ENCODE measurements around the gene ZNF879.

Gene ZNF879

GRCh38 chr5:179044765-179045164, 21.2 kb downstream of the ZNF879 start:
- no peaks in the 10 kb centered on the region for H3K27me3 ChIP-seq (ENCODE audit: insufficient read depth, low read length, poor library complexity, severe bottlenecking)
- H3K4me2 ChIP-seq (ENCODE audit: low read depth, low read length, poor library complexity, severe bottlenecking): no peak overlapping the region
- H4K20me1 ChIP-seq (ENCODE audit: insufficient read depth, low read length, poor library complexity, severe bottlenecking): no peaks in the 10 kb centered on the region
- H2AFZ ChIP-seq (ENCODE audit: low read length): no peak overlapping the region
- no peaks in the 10 kb centered on the region for H3F3A ChIP-seq (ENCODE audit: low read depth)
- H3K9me3 ChIP-seq (ENCODE audit: insufficient read depth, low read depth, low read length): no peaks in the 10 kb centered on the region
- no peaks in the 10 kb centered on the region for H3K9me2 ChIP-seq (replicated peaks; ENCODE audit: low read depth, low read length)
- H3K4me3 ChIP-seq (ENCODE audit: low read length, poor library complexity, severe bottlenecking): no peak overlapping the region
- no peaks in the 10 kb centered on the region for H3K36me3 ChIP-seq (ENCODE audit: insufficient read depth, low read length)
- TF ChIP-seq CTCF (conservative IDR thresholded peaks at IDR 0.05; ENCODE audit: low read length) (no peak), EZH2phosphoT487 (IDR thresholded peaks at IDR 0.05; ENCODE audit: borderline replicate concordance) (no peak)
- no peaks in the 10 kb centered on the region for H3K79me2 ChIP-seq (ENCODE audit: insufficient read depth, low read length)
- H3K4me1 ChIP-seq (ENCODE audit: insufficient read depth, low read length, poor library complexity, severe bottlenecking): no peaks in the 10 kb centered on the region
- H3K9ac ChIP-seq (ENCODE audit: low read depth, low read length, poor library complexity, severe bottlenecking): no peak overlapping the region

GRCh38 chr5:179051784-179052183, 28.2 kb downstream of the ZNF879 start:
- no peaks in the 10 kb centered on the region for H3K36me3 ChIP-seq (ENCODE audit: insufficient read depth, low read length)
- H2AFZ ChIP-seq (ENCODE audit: low read length): no peak overlapping the region
- no peaks in the 10 kb centered on the region for H4K20me1 ChIP-seq (ENCODE audit: insufficient read depth, low read length, poor library complexity, severe bottlenecking)
- TF ChIP-seq EZH2phosphoT487 (IDR thresholded peaks at IDR 0.05; ENCODE audit: borderline replicate concordance) (no peak), CTCF (conservative IDR thresholded peaks at IDR 0.05; ENCODE audit: low read length) (no peak)
- no peaks in the 10 kb centered on the region for H3K9me3 ChIP-seq (ENCODE audit: insufficient read depth, low read depth, low read length)
- no peaks in the 10 kb centered on the region for H3K4me1 ChIP-seq (ENCODE audit: insufficient read depth, low read length, poor library complexity, severe bottlenecking)
- H3K4me2 ChIP-seq (ENCODE audit: low read depth, low read length, poor library complexity, severe bottlenecking): no peak overlapping the region
- no peaks in the 10 kb centered on the region for H3K27me3 ChIP-seq (ENCODE audit: insufficient read depth, low read length, poor library complexity, severe bottlenecking)
- no peak overlapping the region for H3K9ac ChIP-seq (ENCODE audit: low read depth, low read length, poor library complexity, severe bottlenecking)
- H3K79me2 ChIP-seq (ENCODE audit: insufficient read depth, low read length): no peaks in the 10 kb centered on the region
- no peaks in the 10 kb centered on the region for H3K9me2 ChIP-seq (replicated peaks; ENCODE audit: low read depth, low read length)
- no peak overlapping the region for H3K4me3 ChIP-seq (ENCODE audit: low read length, poor library complexity, severe bottlenecking)
- no peaks in the 10 kb centered on the region for H3F3A ChIP-seq (ENCODE audit: low read depth)

GRCh38 chr5:179054036-179054785, 30.6 kb downstream of the ZNF879 start:
- no peaks in the 10 kb centered on the region for H3K4me1 ChIP-seq (ENCODE audit: insufficient read depth, low read length, poor library complexity, severe bottlenecking)
- no peaks in the 10 kb centered on the region for H3F3A ChIP-seq (ENCODE audit: low read depth)
- TF ChIP-seq EZH2phosphoT487 (IDR thresholded peaks at IDR 0.05; ENCODE audit: borderline replicate concordance): no peak
- no peak for TF ChIP-seq CTCF (conservative IDR thresholded peaks at IDR 0.05; ENCODE audit: low read length)
- no peak overlapping the region for H3K9ac ChIP-seq (ENCODE audit: low read depth, low read length, poor library complexity, severe bottlenecking)
- H4K20me1 ChIP-seq (ENCODE audit: insufficient read depth, low read length, poor library complexity, severe bottlenecking): no peaks in the 10 kb centered on the region
- no peaks in the 10 kb centered on the region for H3K9me3 ChIP-seq (ENCODE audit: insufficient read depth, low read depth, low read length)
- no peaks in the 10 kb centered on the region for H3K79me2 ChIP-seq (ENCODE audit: insufficient read depth, low read length)
- H3K9me2 ChIP-seq (replicated peaks; ENCODE audit: low read depth, low read length): no peaks in the 10 kb centered on the region
- H3K4me2 ChIP-seq (ENCODE audit: low read depth, low read length, poor library complexity, severe bottlenecking): no peak overlapping the region
- no peak overlapping the region for H3K4me3 ChIP-seq (ENCODE audit: low read length, poor library complexity, severe bottlenecking)
- H3K36me3 ChIP-seq (ENCODE audit: insufficient read depth, low read length): no peaks in the 10 kb centered on the region
- no peak overlapping the region for H2AFZ ChIP-seq (ENCODE audit: low read length)
- H3K27me3 ChIP-seq (ENCODE audit: insufficient read depth, low read length, poor library complexity, severe bottlenecking): no peaks in the 10 kb centered on the region
